ENCODE measurements around the gene PHKG1.

DNA sequence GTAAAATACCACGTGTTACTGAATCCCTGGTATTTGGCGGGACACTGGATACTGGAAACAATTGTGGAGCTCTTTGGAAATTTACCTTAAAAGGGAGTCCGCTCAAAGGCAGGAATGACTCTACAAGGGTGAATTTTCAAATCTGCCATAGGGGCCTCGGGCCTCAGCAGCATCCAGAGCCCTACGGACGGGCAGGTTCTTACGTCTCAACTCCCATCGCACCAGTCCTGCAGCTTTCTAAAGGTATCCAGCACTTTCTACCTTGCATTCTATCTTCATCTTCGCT, 41.8 kb downstream of the PHKG1 start:
- TF ChIP-seq EP300 (IDR thresholded peaks at IDR 0.05) (no peak), POLR2AphosphoS5 (IDR thresholded peaks at IDR 0.05) (no peak)
- TF ChIP-seq, protein P1, sequence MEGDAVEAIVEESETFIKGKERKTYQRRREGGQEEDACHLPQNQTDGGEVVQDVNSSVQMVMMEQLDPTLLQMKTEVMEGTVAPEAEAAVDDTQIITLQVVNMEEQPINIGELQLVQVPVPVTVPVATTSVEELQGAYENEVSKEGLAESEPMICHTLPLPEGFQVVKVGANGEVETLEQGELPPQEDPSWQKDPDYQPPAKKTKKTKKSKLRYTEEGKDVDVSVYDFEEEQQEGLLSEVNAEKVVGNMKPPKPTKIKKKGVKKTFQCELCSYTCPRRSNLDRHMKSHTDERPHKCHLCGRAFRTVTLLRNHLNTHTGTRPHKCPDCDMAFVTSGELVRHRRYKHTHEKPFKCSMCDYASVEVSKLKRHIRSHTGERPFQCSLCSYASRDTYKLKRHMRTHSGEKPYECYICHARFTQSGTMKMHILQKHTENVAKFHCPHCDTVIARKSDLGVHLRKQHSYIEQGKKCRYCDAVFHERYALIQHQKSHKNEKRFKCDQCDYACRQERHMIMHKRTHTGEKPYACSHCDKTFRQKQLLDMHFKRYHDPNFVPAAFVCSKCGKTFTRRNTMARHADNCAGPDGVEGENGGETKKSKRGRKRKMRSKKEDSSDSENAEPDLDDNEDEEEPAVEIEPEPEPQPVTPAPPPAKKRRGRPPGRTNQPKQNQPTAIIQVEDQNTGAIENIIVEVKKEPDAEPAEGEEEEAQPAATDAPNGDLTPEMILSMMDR (IDR thresholded peaks at IDR 0.05) = no peak
